ENCODE data around the gene NCCRP1. TPM values are rescaled to one million over a fixed set of nuclear protein-coding genes. Genes with fewer than 3 reads are reported as not detected.

The NCCRP1 gene
- total RNA-seq, 1 donor from 2014 or later = 0.61 TPM

DNA sequence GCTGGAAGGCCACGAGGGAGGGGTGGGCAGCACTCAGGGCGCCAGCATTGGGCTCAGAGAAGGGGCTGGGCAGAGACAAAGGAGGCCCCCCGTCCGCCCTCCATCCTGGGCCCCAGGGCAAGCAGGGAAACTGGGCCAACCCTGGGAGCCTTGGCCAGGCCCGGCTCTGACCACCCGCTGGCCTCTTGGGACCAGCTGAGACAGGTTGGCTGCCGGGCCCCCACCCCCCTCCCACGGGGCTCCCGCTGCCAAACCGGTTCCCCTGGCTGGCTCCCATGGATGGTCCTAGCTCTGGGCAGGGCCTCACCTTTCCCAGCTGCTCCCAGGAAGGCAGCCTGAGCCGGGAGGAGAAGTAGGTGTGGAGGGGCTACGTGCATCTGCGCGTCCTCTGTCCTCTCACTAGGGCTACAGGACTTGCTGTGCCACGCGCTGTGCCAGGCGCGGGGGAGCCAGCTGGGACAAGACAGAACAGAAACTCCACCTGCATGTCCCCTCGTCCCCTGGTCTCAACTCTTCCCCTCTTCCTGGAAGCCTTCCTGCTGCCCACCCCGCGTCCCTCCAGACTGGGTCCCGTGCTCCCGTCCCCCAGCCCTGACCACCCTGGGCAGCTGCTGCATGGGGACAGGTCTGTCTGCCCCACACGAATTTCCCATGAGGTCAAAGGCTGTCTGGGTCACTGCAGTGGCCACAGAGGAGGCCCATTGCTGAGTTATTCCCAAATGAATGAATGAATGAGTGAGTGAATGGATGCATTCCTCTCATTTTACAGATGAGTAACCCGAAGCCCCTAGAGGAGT is 29.1 kb upstream of the NCCRP1 start:
- H3K4me3 Mint-ChIP-seq (ENCODE audit: unreplicated experiment) = no peak overlapping the region
- TF ChIP-seq, protein P1, sequence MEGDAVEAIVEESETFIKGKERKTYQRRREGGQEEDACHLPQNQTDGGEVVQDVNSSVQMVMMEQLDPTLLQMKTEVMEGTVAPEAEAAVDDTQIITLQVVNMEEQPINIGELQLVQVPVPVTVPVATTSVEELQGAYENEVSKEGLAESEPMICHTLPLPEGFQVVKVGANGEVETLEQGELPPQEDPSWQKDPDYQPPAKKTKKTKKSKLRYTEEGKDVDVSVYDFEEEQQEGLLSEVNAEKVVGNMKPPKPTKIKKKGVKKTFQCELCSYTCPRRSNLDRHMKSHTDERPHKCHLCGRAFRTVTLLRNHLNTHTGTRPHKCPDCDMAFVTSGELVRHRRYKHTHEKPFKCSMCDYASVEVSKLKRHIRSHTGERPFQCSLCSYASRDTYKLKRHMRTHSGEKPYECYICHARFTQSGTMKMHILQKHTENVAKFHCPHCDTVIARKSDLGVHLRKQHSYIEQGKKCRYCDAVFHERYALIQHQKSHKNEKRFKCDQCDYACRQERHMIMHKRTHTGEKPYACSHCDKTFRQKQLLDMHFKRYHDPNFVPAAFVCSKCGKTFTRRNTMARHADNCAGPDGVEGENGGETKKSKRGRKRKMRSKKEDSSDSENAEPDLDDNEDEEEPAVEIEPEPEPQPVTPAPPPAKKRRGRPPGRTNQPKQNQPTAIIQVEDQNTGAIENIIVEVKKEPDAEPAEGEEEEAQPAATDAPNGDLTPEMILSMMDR (IDR thresholded peaks at IDR 0.05; ENCODE audit: partially characterized antibody, unreplicated experiment) = no peak
- DNase-seq = no peak
- H3K27ac Mint-ChIP-seq (ENCODE audit: unreplicated experiment) = no peak overlapping the region
- peaks cover 2% of the 10 kb centered on the region for H3K27me3 Mint-ChIP-seq (ENCODE audit: unreplicated experiment)
- H3K4me1 Mint-ChIP-seq (ENCODE audit: low read depth, unreplicated experiment) = peaks cover 10% of the 10 kb centered on the region
- H3K9me3 Mint-ChIP-seq (ENCODE audit: unreplicated experiment) = peaks cover 2% of the 10 kb centered on the region
- H3K36me3 Mint-ChIP-seq (ENCODE audit: unreplicated experiment) = no peaks in the 10 kb centered on the region

DNA sequence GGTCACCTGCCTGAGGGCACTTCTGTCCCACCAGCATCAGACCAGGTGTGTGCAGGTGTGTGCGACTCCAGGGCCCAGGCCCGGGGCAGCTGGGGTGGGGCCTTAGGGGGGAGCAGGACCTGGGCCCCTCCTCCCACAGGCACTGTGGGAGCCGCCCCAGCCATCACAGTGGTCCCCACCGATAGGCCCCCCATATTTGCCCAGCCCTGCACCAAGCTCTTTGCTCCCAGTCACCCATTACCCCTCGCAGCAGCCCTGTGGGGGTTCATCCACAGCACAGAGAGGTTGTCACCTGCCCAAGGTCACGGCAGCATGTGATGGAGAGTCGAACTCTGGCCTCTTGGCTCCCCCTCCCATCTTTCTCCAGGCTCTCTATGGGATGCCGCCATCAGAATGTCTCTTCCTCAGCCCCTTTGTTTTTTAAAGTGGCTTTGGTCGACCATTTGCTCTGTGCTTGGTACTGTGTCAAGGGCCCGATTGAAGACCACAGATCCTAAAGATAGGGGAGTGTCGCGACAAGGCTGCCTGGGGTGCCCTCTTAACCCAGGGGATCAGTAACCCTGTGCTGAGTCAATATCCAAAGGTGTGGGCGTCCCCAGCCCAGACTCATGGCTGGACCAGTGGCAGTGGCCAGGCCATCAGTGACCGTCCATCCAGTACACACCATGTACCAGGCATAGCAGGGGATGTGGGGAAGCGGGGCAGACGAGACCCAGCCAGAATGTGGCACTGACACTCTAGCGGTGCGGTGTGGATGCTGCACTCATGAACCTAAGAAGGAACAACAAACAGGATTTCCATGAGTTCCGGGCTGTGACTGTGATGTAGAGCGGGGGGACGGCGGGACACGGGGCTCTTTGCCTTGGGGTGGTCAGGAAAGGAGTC is 28.3 kb upstream of the NCCRP1 start:
- H3K36me3 Mint-ChIP-seq (ENCODE audit: unreplicated experiment) = no peaks in the 10 kb centered on the region

GRCh38 chr19:39169143-39169810 is 27.5 kb upstream of the NCCRP1 start:
- H3K4me3 Mint-ChIP-seq (ENCODE audit: unreplicated experiment) = no peak overlapping the region
- H3K27ac Mint-ChIP-seq (ENCODE audit: unreplicated experiment) = no peak overlapping the region
- H3K36me3 Mint-ChIP-seq (ENCODE audit: unreplicated experiment) = no peaks in the 10 kb centered on the region
- H3K9me3 Mint-ChIP-seq (ENCODE audit: unreplicated experiment) = peaks cover 4% of the 10 kb centered on the region
- TF ChIP-seq, protein P1 (IDR thresholded peaks at IDR 0.05; ENCODE audit: partially characterized antibody, unreplicated experiment) = no peak
- H3K27me3 Mint-ChIP-seq (ENCODE audit: unreplicated experiment) = peaks cover 2% of the 10 kb centered on the region
- H3K4me1 Mint-ChIP-seq (ENCODE audit: low read depth, unreplicated experiment) = peaks cover 2% of the 10 kb centered on the region
- no peak for DNase-seq

More for the DNA sequence above, 28.3 kb upstream of the NCCRP1 start:
- TF ChIP-seq, protein P1 (IDR thresholded peaks at IDR 0.05; ENCODE audit: partially characterized antibody, unreplicated experiment) = no peak
- no peak overlapping the region for H3K27ac Mint-ChIP-seq (ENCODE audit: unreplicated experiment)
- H3K4me1 Mint-ChIP-seq (ENCODE audit: low read depth, unreplicated experiment) = peaks cover 3% of the 10 kb centered on the region
- peaks cover 4% of the 10 kb centered on the region for H3K9me3 Mint-ChIP-seq (ENCODE audit: unreplicated experiment)
- no peak overlapping the region for H3K4me3 Mint-ChIP-seq (ENCODE audit: unreplicated experiment)
- no peak for DNase-seq
- peaks cover 2% of the 10 kb centered on the region for H3K27me3 Mint-ChIP-seq (ENCODE audit: unreplicated experiment)

GRCh38 chr19:39170386-39171231 is 26.2 kb upstream of the NCCRP1 start:
- H3K36me3 Mint-ChIP-seq (ENCODE audit: unreplicated experiment) = no peaks in the 10 kb centered on the region
- H3K27ac Mint-ChIP-seq (ENCODE audit: unreplicated experiment) = no peak overlapping the region
- peaks cover 2% of the 10 kb centered on the region for H3K9me3 Mint-ChIP-seq (ENCODE audit: unreplicated experiment)
- no peak for DNase-seq
- H3K4me1 Mint-ChIP-seq (ENCODE audit: low read depth, unreplicated experiment) = peaks cover 1% of the 10 kb centered on the region
- peaks cover 2% of the 10 kb centered on the region for H3K27me3 Mint-ChIP-seq (ENCODE audit: unreplicated experiment)
- no peak overlapping the region for H3K4me3 Mint-ChIP-seq (ENCODE audit: unreplicated experiment)
- TF ChIP-seq, protein P1 (IDR thresholded peaks at IDR 0.05; ENCODE audit: partially characterized antibody, unreplicated experiment) = no peak
